GM19328 (cell line): ENCODE measurements around the gene DOCK4.
"Not testable (repeated sequence)": the region's sequence is repeated elsewhere in the genome, so short reads cannot be mapped to it uniquely, and the experiment has no call there.

Experiments
- ATAC-seq: cut with Tn5 transposase; IDR thresholded peaks from one replicate; pipeline ENCODE4 v1.9.1; 2021; ENCODE audit warnings: mild to moderate bottlenecking, moderate library complexity; ENCODE audit not compliant: unreplicated experiment

Gene DOCK4

GRCh38 chr7:112137141-112138101 is 68.8 kb downstream of the DOCK4 start:
- ATAC-seq = no peak

DNA sequence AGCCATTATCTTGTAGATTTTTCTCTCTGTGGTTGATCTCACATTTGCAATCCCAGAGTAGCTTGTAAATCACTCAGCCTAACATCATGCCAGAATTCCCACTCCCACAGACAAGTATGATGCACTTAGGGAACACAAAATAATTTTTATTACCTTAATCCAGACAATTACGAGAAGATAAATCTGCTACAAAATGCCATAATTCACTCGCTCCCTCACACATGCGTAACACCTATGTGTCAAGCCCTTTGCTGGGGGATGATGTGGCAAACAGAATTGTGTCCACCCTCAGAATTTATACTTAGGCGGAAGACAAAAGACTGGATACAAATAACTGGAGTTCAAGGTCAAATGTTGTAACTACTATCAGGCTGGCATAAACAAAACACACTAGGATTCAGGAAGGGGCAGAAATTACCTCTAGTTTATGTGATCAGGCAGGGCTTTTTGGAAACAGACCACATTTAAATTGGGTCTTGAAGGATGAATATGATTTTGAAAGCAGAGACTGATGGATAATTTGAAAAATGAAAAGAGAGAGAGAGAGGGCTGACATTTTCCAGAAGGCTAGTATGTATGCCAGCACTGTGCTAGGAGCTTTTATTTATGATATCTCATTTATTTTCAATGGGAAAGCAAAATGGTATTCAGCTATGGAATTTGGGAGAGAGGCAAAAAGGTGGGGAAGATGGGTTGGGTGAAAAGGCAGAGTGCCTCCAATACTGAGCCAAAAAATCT is 69.8 kb downstream of the DOCK4 start:
- no peak for ATAC-seq

DNA sequence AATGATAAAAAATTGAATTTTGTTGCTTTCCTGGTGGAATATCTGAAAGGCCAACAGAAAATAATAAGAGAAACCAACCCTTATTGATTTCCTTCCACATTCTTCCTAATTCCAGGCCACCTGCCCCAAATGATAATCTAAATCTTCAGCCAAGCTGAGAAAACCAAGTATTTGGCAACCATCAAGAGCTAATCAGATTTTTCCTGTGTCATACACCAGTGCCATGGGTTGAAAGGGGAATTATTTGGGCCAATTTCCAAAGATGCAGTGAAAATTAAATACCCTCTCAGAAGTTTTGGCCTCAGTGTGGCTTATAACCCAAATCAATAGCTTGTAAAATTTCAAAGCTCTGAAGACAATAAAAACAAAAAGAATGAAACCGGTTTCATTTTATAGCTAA is 70.4 kb downstream of the DOCK4 start:
- no peak for ATAC-seq

GRCh38 chr7:112134039-112134438 is 72.2 kb downstream of the DOCK4 start:
- no peak for ATAC-seq

DNA sequence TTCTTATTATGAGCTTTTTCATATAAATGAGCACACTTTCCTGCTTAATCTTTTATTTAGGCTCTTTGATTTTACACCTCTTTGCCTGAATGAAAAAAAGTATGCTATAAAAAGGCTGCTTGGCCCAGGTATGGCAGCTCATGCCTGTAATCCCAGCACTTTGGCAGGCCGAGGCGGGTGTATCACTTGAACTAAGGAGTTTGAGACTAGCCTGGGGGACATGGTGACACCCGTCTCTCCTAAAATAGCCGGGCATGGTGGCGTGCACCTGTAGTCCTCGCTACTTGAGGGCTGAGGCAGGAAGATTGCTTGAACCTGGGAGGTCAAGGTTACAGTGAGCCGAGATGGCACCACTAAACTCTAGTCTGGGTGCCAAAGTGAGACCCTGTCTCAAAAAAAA is 72.9 kb downstream of the DOCK4 start:
- ATAC-seq = no peak

- ATAC-seq = no peak
Measured at GRCh38 chr7:112132051-112132694, 74.0 kb downstream of the DOCK4 start.

DNA sequence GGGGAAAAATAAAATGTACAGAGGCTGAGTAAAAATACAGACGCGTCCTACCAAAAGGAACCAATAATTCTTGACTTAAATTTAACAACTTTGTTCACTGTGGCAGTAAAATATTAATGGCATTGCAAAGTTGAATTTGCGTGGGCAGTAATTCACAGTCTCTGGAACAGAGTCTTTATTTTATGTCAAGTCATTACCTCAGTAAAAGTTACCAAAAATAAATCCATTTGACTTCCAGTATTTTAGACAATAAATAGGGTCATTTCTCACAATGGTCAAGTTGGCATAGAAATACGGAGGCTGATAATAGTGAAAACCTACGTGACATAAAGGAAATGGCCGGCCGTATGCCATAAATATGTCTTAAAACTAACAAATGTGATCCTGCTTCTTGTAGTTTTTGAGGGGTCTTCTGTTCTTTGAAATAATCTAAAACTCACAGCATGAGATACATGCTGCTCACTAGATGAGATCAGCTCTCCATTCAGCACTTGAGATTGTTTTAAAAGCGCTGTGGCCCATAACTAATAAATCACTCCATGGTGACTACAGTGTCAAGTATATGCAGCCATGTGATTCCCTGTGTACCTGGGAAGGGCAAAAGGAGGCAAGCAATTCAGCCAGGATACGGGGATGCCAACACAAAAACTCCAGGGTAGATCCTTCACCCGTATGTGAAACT is 75.3 kb downstream of the DOCK4 start:
- ATAC-seq = no peak

DNA sequence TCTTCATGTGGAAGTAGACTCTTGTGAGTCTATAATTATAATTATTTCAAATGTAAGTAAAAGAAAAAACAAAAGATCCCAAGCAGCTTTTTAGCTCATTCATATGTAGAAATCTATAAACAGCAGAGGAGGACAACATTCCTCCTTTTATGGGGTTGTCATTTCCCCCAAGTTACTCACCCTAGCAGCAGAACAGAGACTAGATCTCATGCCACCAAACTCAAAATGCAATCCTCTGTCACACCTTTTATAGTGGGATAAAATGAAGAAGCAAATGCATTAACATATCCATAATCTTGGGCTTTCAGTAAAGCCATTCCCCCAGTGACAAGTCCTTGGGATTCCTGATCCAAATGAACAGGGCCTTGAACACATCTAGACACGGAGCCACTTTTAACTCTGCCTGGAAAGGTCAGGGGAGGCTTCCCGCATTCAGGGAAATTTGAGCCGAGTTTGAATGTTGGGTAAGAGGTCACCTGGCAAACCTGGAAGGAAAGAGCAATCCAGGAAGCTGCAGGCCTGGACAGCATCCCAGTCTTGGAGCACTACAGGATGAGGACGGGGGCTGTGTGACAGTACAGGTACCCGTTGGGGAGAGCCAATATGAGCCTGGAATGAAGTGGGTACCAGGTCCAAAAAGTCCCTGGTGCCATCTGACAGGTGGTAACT is 76.4 kb downstream of the DOCK4 start:
- ATAC-seq = no peak

DNA sequence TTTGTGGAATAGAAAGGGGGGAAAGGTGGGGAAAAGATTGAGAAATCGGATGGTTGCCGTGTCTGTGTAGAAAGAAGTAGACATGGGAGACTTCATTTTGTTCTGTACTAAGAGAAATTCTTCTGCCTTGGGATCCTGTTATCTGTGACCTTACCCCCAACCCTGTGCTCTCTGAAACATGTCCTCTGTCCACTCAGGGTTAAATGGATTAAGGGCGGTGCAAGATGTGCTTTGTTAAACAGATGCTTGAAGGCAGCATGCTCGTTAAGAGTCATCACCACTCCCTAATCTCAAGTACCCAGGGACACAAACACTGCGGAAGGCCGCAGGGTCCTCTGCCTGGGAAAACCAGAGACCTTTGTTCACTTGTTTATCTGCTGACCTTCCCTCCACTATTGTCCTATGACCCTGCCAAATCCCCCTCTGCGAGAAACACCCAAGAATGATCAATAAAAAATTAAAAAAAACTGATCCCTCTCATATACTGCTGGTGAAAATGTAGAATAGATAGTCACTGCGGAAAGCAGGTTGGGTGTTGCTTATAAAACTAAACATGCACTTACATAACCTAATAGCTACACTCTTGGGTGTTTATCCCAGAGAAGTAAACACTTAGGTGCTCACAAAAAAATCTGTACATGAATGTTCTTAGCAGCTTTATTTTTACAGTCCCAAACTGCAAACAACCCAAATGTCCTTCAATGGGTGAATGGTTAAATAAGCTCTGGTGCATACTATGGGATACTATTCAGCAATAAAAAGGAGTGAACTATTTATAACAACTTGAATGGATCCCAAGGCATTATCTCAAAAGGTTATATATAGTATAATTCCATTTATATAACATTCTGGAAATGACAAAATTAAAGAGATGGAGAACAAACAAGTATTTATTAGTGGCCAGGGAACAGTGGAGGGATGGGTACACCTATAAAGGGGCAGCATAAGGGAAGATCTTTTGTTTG is 77.5 kb downstream of the DOCK4 start:
- not testable (repeated sequence) for ATAC-seq

- ATAC-seq = not testable (repeated sequence)
Measured at GRCh38 chr7:112128041-112128440, 78.2 kb downstream of the DOCK4 start.

DNA sequence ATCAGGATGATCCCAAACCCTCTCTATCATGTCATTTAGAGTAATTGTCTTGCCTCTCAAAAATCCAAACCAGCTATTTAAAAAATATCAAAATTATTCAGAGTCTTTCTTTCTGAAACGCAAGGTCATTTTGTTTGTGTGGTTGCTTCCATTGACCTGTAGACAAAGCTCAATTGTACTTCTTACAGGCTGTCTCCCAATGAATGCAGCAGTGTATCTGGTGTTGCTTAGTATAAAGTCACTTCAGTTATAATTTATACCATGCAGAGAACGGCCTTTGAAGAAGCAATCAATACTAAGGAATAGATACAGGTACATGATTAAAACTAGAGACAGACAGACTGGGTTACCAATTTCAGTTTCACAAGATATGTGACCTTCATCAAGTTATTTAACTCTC is 80.9 kb downstream of the DOCK4 start:
- ATAC-seq = no peak

- ATAC-seq = no peak
Measured at GRCh38 chr7:112124061-112124766, 82.0 kb downstream of the DOCK4 start.

DNA sequence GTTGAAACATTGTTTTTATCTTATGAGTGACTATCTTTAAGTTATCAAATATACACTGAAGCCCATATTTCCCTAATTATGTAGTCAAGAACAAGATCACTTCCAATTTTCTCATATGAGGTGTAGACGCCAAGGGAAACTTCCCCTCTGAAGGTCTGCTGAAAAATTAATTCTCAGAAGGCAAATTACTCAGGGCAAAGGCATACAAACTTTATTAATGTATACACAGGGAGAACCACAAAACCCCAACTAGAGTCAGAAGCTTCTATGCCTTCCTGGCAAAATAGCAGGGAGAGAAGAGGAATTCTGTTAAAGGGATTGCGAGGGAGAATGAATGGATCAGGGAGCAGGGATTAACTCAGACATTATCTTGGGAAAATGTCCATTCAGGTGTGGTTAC is 83.4 kb downstream of the DOCK4 start:
- ATAC-seq = no peak

DNA sequence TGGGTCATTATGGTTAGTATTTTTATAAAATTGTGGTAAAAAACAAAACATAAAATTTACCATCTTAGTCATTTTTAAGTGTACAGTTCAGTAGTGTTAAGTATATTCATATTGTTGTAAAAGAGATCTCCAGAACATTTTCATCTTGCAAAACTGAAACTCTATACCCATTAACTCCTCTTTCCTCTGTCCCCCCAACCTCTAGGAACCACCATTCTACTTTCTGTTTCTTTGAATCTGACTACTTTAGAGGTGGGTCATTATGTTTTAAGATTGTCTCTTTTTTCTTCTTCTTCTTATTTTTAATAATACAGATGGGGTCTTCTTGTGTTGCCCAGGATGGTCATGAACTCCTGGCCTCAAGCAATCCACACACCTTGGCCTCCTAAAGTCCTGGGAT is 84.1 kb downstream of the DOCK4 start:
- no peak for ATAC-seq

GRCh38 chr7:112121318-112121717 is 84.9 kb downstream of the DOCK4 start:
- no peak for ATAC-seq

DNA sequence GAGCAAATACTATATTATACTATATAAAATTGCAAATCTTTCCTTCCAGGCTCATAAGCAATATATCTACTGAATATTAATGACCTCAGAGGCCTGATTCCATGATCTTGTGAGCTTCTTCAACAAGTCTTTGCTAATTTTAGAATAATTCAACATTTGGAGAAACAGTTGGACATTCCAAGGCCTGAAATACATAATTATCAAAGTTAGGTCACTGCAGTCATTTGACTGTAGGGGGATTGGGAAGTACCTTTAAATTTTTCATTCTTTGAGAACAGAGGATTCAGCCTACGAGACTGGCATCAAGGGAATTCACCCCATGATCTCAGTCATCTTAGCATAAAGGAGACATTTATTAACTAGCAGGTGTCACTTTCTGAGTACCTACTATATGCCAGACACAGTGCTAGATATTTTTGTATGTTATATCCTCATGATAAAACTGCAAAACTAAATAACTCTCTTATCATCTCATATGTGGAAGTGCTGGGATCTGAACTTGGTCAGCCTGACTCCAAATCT is 85.4 kb downstream of the DOCK4 start:
- no peak for ATAC-seq

- no peak for ATAC-seq
Measured at GRCh38 chr7:112118581-112119566, 87.3 kb downstream of the DOCK4 start.
